SK-N-SH (cell line): ENCODE data around the gene HDGFL3. TPM values are rescaled to one million over a fixed set of nuclear protein-coding genes. Genes with fewer than 3 reads are reported as not detected.

ENCODE experiments used
- CTCF ChIA-PET: fragments of 300-600, 350-600 bp; formaldehyde crosslinking; extraction: SDS; loops from one replicate; lab custom pipeline; 2021; lab: Yijun Ruan, JAX
- POLR2A ChIA-PET: fragments of 350-600 bp; sonication (Branson Sonifier 250); formaldehyde crosslinking; extraction: SDS; loops from one replicate; lab custom pipeline; 2020; ENCODE audit warnings: antibody characterized with exemption, inconsistent platforms; lab: Yijun Ruan, JAX
- DNase-seq: peaks from one replicate; pipeline ENCODE4 v3.0.0; 2012
- H2AFZ ChIP-seq: fragments of 200-600 bp; sonication (generic); 2 replicates; pipeline ENCODE4 v1.8.1; 2016; ENCODE audit warnings: antibody characterized with exemption, mild to moderate bottlenecking, low read depth
- H3F3A ChIP-seq: fragments of 200-600 bp; sonication (generic); replicated peaks from 2 replicates; pipeline ENCODE3; 2016; ENCODE audit warnings: antibody characterized with exemption, mild to moderate bottlenecking; ENCODE audit not compliant: insufficient read depth
- H3K27ac ChIP-seq, 2 experiments: fragments of 200-500 bp in 1 of 2; fragments of 200-600 bp in 1 of 2; sonication (Bioruptor generic) in 1 of 2; sonication (generic), shearing (Covaris generic) in 1 of 2; 2 replicates each; pipeline versions ENCODE4 v1.5.1 to v1.6.1; 2014 to 2016; ENCODE audit warnings: low read depth in 2 of 2, inconsistent platforms in 1 of 2, low read length in 1 of 2, mild to moderate bottlenecking in 1 of 2, mixed read lengths in 1 of 2
- H3K27me3 ChIP-seq: fragments of 200-600 bp; sonication (generic), shearing (Covaris generic); 2 replicates; pipeline ENCODE4 v1.6.1; 2016; ENCODE audit warnings: mixed run types; ENCODE audit not compliant: insufficient read depth
- H3K36me3 ChIP-seq, 2 experiments: fragments of 200-500 bp in 1 of 2; fragments of 200-600 bp in 1 of 2; sonication (Bioruptor generic) in 1 of 2; sonication (generic) in 1 of 2; replicated peaks in 1 of 2; 2 replicates each; pipeline versions ENCODE3 to v1.5.1; 2014 to 2016; ENCODE audit warnings: low read length in 1 of 2, mild to moderate bottlenecking in 1 of 2; ENCODE audit not compliant: insufficient read depth in 2 of 2, control insufficient read depth in 1 of 2
- H3K4me1 ChIP-seq, 2 experiments: fragments of 200-500 bp in 1 of 2; fragments of 200-600 bp in 1 of 2; sonication (Bioruptor generic) in 1 of 2; sonication (generic), shearing (Covaris generic) in 1 of 2; 2 replicates each; pipeline versions ENCODE4 v1.5.1 to v1.6.1; 2014 to 2016; ENCODE audit warnings: low read depth in 1 of 2, low read length in 1 of 2, mixed run types in 1 of 2; ENCODE audit not compliant: insufficient read depth in 2 of 2, control insufficient read depth in 1 of 2
- H3K4me2 ChIP-seq: fragments of 200-600 bp; sonication (generic), shearing (Covaris generic); 2 replicates; pipeline ENCODE4 v1.6.1; 2017; ENCODE audit warnings: mixed run types
- H3K4me3 ChIP-seq, 2 experiments: fragments of 200-500 bp in 1 of 2; fragments of 200-600 bp in 1 of 2; sonication (Bioruptor generic) in 1 of 2; sonication (generic), shearing (Covaris generic) in 1 of 2; 2 replicates each; pipeline versions ENCODE4 v1.5.1 to v1.8.1; 2014 to 2016; ENCODE audit warnings: low read depth in 2 of 2, inconsistent platforms in 1 of 2, low read length in 1 of 2, mild to moderate bottlenecking in 1 of 2, mixed read lengths in 1 of 2, moderate library complexity in 1 of 2
- H3K79me2 ChIP-seq: fragments of 200-600 bp; sonication (generic); 2 replicates; pipeline ENCODE4 v1.8.1; 2017; ENCODE audit warnings: mild to moderate bottlenecking; ENCODE audit not compliant: insufficient read depth
- H3K9ac ChIP-seq: fragments of 200-600 bp; sonication (generic); 2 replicates; pipeline ENCODE4 v1.6.1; 2017; ENCODE audit warnings: mixed run types
- H3K9me2 ChIP-seq: fragments of 200-600 bp; sonication (generic); 2 replicates; pipeline ENCODE4 v1.6.1; 2017; ENCODE audit warnings: mixed run types
- H3K9me3 ChIP-seq: fragments of 200-600 bp; sonication (generic); 2 replicates; pipeline ENCODE4 v1.6.1; 2017; ENCODE audit warnings: mixed run types, mild to moderate bottlenecking, moderate library complexity
- H4K20me1 ChIP-seq: fragments of 200-600 bp; sonication (generic); 2 replicates; pipeline ENCODE4 v1.6.1; 2017; ENCODE audit warnings: mild to moderate bottlenecking, mixed run types; ENCODE audit not compliant: insufficient read depth
- CTCF ChIP-seq: fragments of 200-600 bp; sonication (generic); IDR thresholded peaks from 2 replicates; pipeline ENCODE4 v1.6.1; 2017; ENCODE audit warnings: antibody characterized with exemption, mild to moderate bottlenecking, moderate library complexity
- EZH2phosphoT487 ChIP-seq: fragments of 200-600 bp; sonication (generic); IDR thresholded peaks from 2 replicates; pipeline ENCODE4 v1.6.1; 2017; ENCODE audit warnings: low read depth, mixed run types, mild to moderate bottlenecking, antibody characterized with exemption, moderate library complexity, borderline replicate concordance
- FOSL2 ChIP-seq: IDR thresholded peaks from 2 replicates; pipeline ENCODE4 v1.4.0; 2012; ENCODE audit warnings: low read depth, mild to moderate bottlenecking, moderate library complexity, borderline replicate concordance
- MXI1 ChIP-seq: IDR thresholded peaks from 2 replicates; pipeline ENCODE4 v1.6.1; 2012; ENCODE audit warnings: mild to moderate bottlenecking, low read depth, low read length, improper control_type of control experiment
- NFIC ChIP-seq: IDR thresholded peaks from 2 replicates; pipeline ENCODE4 v1.4.0; 2012; ENCODE audit warnings: borderline replicate concordance
- POLR2AphosphoS5 ChIP-seq: IDR thresholded peaks from 2 replicates; pipeline ENCODE4 v1.6.1; 2012; ENCODE audit warnings: low read depth, low read length
- REST ChIP-seq: IDR thresholded peaks from 2 replicates; pipeline ENCODE4 v1.6.1; 2012; ENCODE audit warnings: mild to moderate bottlenecking, low read depth, low read length, moderate library complexity
- SMC3 ChIP-seq: IDR thresholded peaks from 2 replicates; pipeline ENCODE4 v1.6.1; 2012; ENCODE audit warnings: low read depth, low read length, improper control_type of control experiment
- WGBS: methylation state at CpG from one replicate; pipeline ENCODE4 v1.1.6; 2017; ENCODE audit warnings: low lambda C conversion rate; 5-methylcytosine and 5-hydroxymethylcytosine counted together
- polyA plus RNA-seq, 3 experiments: library from polyadenylated mRNA; depleted of rRNA; stranded (reverse); fragments of >200 nt; gene quantifications; 2 replicates each; pipeline ENCODE4 v1.2.3, GENCODE V29; 2012

Gene HDGFL3
- polyA plus RNA-seq, 1 of the 3 experiments (the other 2 are of a cell fraction), result 8.0 TPM

GRCh38 chr15:83243634-83244033 lies 36.0 kb upstream of the HDGFL3 start:
- CTCF ChIA-PET, result interaction anchor here (1.0 kb wide), 1 partner anchor 192 kb away, joined by 3 read pairs; no protein-coding TSS in a partner anchor

More at GRCh38 chr15:83243634-83244033, 36.0 kb upstream of the HDGFL3 start:
- Histone ChIP-seq H3K4me1 (peaks cover 0 to 2% of the 10 kb centered on the region in 2 experiments; a peak in 1 of 4 replicates), H3K9me3 (peaks cover 8% of the 10 kb centered on the region; the same call in 1 of the 2 replicates), H3F3A (no peaks in the 10 kb centered on the region), H4K20me1 (no peaks in the 10 kb centered on the region), H3K4me2 (no peak overlapping the region), H3K27ac (no peak overlapping the region), H3K9me2 (no peaks in the 10 kb centered on the region), H3K79me2 (no peaks in the 10 kb centered on the region), H3K36me3 (no peaks in the 10 kb centered on the region), H3K9ac (no peak overlapping the region), H2AFZ (no peak overlapping the region), H3K4me3 (no peak overlapping the region), H3K27me3 (peaks cover 11% of the 10 kb centered on the region)
- WGBS, result 26% methylated on average over 8 of the region's 8 CpGs
- POLR2A ChIA-PET, result no interaction called here
- DNase-seq, result no peak
- TF ChIP-seq EZH2phosphoT487 (no peak), MXI1 (no peak), FOSL2 (no peak), SMC3 (no peak), NFIC (no peak), CTCF (no peak), REST (no peak), POLR2AphosphoS5 (no peak)
